HG03469 (cell line): ENCODE measurements around the gene PRDM16.

Experiments
- ATAC-seq: cut with Tn5 transposase; IDR thresholded peaks from one replicate; pipeline ENCODE4 v1.9.1; 2021; ENCODE audit warnings: mild to moderate bottlenecking, moderate library complexity, moderate number of reproducible peaks; ENCODE audit not compliant: unreplicated experiment

PRDM16 gene

GRCh38 chr1:3032371-3033039 lies 36.5 kb upstream of the PRDM16 start:
- no peak for ATAC-seq

DNA sequence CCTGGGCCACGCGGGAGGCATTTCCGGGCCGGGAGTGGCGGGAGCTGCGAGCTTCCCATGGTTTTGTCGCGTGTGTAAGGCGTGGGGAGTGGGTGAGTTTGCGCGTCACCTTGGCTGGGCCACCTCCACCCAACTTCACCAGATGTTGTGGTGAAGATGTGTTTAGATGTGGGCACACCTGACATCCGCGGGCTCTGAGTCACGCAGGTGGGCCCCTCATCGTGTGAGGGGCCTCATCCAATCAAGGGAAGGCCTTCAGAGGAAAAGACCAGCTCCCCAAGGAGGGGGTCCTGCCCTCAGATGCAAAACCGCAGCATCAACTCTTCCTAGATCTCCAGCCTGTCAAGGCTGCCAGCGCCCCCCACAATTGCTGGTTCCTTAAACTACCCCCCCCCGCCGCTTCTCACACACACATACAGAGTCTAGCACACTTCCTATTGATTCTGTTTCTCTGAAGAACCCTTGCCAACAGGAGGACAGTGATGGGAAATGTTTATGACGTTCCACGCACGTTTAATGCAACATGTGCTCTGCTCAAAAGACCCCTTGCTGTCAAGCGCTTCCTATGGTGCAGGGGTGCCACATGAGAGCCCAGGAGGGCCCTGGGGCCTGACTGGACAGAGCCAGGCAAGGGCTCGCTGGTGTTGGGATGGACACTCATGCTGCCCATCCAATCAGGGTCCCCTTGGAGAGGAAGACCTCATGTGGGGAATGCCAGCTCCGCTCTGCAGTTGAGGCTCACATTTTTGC lies 35.8 kb upstream of the PRDM16 start:
- no peak for ATAC-seq

DNA sequence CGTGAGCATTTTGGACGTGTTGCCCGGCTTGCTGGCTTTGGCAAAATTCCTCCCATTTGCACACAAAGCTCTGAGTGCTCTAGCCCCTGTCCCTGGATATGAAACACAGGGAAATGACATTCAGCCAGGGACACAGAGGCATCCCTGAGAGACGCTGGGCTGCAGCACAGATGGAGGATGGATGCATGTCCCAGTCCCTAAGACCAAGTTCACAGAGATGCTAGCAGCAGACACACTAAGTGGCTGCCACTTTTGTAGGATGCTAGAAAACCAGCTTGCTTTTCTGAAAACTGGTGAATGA lies 35.3 kb upstream of the PRDM16 start:
- ATAC-seq: no peak

- ATAC-seq: no peak
Measured at GRCh38 chr1:3034162-3034561, 34.8 kb upstream of the PRDM16 start.

DNA sequence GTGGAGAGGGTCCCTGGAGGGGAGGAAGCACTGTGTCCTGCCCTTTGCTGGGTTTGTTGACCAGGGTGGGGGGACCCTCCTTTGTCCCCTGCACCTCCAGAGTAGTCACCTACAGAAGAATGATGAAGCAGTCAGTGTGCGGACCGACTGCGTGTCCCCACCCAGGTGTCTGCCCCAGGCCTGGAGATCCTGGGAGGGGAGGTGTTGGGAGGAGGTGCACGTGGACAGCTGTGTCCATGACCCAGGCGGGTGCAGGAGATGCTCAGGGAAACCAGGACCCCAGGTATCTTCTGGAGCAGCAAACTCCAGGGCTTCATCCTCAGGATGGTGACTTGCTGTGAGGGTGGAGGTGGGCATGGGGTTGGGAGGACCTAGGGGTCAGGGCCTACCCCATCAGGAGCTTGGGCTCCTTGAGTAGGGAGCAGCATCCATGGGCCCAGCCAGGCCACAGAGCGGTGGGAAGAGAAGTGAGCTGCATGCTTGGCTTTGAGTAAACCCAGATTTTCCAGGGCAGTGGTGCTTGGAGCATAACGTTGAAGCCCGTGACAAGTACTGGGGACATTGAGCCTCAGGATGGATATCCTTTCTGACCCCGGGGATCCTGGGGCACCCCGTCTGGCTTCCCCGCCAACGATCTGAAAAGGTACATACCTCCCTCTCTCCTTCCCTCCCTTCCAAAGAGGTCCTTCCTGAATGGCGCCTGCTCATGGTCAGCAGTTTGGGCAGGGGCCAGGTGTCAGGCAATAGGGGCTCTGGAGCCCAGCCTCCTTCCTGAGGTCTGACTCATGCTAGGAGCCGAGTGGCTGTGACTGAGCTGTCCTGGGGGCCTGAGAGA lies 34.1 kb upstream of the PRDM16 start:
- no peak for ATAC-seq

GRCh38 chr1:3035563-3036446 lies 33.2 kb upstream of the PRDM16 start:
- ATAC-seq: no peak

DNA sequence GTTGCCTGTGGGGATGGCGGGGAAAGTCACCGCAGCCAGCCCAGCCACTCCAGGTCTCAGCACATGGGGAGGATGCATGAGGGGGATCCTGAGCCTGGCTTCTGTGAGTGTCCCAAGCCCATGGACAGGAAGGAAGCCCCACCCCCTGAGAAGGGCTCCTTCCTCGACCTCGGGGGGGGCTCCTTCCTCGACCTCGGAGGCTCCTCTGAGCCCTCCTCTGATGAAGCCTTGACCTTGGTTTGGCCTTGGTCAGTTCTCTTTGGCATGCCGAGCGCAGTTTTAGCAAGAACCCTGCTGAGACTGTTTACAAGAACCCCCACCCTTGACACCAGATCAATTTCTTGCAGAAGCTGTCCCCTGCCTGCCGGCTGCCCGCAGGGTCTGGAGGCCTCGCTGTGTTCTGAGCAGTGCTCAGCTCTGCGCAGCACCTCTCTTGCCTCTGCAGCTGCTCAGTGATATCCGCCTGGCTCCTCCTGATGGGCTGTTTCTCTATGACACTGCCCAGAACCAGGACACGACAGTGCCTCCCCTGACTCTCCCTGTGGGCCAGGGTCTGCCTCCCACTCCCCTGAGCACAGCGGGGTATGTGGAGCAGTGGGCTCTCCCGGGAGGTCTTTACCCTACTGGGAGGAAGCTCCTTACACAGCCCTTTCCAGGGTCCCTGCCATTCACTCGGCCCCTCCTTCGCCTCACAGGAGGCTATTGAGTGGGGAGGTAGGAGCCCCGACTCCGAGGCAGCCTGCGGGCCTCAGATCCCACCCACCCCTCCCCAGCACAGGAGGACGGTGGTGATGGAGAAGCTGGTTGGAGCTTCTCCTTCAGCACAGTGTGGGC lies 32.3 kb upstream of the PRDM16 start:
- ATAC-seq: no peak

GRCh38 chr1:3037281-3038040 lies 31.5 kb upstream of the PRDM16 start:
- no peak for ATAC-seq

- ATAC-seq: no peak
Measured at GRCh38 chr1:3038113-3038551, 30.9 kb upstream of the PRDM16 start.

- no peak for ATAC-seq
Measured at GRCh38 chr1:3038571-3039181, 30.3 kb upstream of the PRDM16 start.

GRCh38 chr1:3040004-3040403 lies 29.0 kb upstream of the PRDM16 start:
- ATAC-seq: no peak

DNA sequence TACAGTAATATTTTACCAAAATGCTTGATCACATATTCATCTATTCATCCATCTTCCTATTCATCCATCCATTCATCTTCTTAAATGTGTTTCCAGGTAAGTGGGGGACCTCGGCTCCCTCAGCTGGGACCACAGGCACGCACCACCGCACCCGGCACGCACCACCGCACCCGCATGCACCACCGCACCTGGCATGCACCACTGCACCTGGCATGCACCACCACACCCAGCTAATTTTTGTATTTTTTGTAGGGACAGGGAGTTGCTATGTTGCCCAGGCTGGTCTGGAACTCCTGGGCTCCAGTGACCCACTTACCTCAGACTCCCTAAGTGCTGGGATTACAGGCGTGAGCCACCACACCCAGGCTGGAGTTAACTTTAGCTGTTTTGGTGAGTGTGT lies 26.5 kb upstream of the PRDM16 start:
- no peak for ATAC-seq

GRCh38 chr1:3049164-3049563 lies 19.8 kb upstream of the PRDM16 start:
- no peak for ATAC-seq

- no peak for ATAC-seq
Measured at GRCh38 chr1:3049905-3050304, 19.1 kb upstream of the PRDM16 start.

DNA sequence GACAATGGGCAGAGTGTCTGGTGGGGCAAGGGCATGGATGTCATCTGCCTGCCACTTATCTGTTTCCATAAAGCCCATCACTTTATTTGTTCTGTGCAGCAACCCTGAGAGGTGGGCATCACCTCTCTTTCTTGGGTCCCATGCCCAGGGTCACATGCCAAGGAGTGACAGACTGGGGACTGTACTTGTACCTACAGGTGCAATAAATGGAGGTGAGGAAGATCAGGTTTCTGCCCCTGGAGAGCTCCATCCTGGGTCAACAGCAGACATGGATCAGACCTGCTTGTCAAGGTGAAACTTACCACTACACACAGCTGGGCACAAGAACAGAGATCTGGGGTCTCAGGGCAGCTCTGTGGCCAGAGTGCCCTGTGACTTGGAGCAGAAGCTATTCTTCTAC lies 18.4 kb upstream of the PRDM16 start:
- ATAC-seq: no peak

GRCh38 chr1:3051270-3052268 lies 17.4 kb upstream of the PRDM16 start:
- no peak for ATAC-seq

GRCh38 chr1:3052501-3052900 lies 16.5 kb upstream of the PRDM16 start:
- ATAC-seq: no peak
